Neutrophil (primary cell): Measurements from ENCODE around the gene PAMR1.
"Not testable (repeated sequence)": the region's sequence is repeated elsewhere in the genome, so short reads cannot be mapped to it uniquely, and the experiment has no call there.

ENCODE experiments used
- H3K27ac ChIP-seq: fragments of 200-600 bp; sonication (generic); 2 replicates; pipeline ENCODE4 v1.5.1; 2016; ENCODE audit warnings: mild to moderate bottlenecking, moderate library complexity
- H3K27me3 ChIP-seq: fragments of 200-600 bp; sonication (generic); 2 replicates; pipeline ENCODE4 v1.6.0; 2016; ENCODE audit warnings: mild to moderate bottlenecking
- H3K36me3 ChIP-seq: fragments of 200-600 bp; sonication (generic); 2 replicates; pipeline ENCODE4 v1.5.1; 2017
- H3K4me1 ChIP-seq, 2 experiments: fragments of 200-600 bp in 1 of 2; sonication (generic) in 1 of 2; 1 replicate in 1 of 2; 2 replicates in 1 of 2; pipeline versions ENCODE4 v1.5.1 to v1.6.1; 2013 to 2016; ENCODE audit warnings: low read depth in 1 of 2, low read length in 1 of 2, mild to moderate bottlenecking in 1 of 2, moderate library complexity in 1 of 2; ENCODE audit not compliant: control insufficient read depth in 1 of 2, insufficient read depth in 1 of 2
- H3K4me3 ChIP-seq, 2 experiments: fragments of 200-600 bp in 1 of 2; sonication (generic) in 1 of 2; 1 replicate in 1 of 2; 2 replicates in 1 of 2; pipeline ENCODE4 v1.5.1; 2013 to 2016; ENCODE audit warnings: low read depth in 1 of 2, low read length in 1 of 2, mild to moderate bottlenecking in 1 of 2, moderate library complexity in 1 of 2
- H3K9me3 ChIP-seq: fragments of 200-600 bp; sonication (generic); 2 replicates; pipeline ENCODE4 v1.5.1; 2016
- TF ChIP-seq, protein P1 (sequence below): fragments of 200-600 bp; sonication (generic); IDR thresholded peaks from 2 replicates; pipeline ENCODE4 v1.5.1; 2016; ENCODE audit warnings: antibody characterized with exemption

Gene PAMR1

DNA sequence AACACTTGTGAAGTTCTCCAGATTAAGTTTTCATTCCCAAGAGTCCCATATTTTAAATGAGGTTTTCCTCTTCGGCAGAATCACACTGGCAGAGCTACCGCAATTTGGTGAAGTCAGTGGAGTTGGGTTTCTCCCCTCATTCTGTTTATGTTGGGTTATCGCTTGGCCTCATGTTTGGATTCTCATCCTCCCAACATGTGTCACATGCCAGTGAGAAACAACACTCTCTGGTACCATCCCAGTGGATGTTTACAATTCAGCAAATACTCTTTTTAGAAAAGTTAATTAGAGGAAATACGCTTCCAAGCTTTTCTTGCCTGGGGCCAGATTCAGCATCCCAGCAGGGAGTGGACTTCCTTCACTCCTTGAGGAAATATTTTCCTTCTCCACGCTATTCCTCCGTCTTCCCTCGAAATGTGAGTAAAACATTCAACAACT lies 2.1 kb downstream of the PAMR1 start:
- H3K27me3 ChIP-seq = peaks cover 96% of the 10 kb centered on the region
- no peaks in the 10 kb centered on the region for H3K9me3 ChIP-seq
- TF ChIP-seq, protein P1, sequence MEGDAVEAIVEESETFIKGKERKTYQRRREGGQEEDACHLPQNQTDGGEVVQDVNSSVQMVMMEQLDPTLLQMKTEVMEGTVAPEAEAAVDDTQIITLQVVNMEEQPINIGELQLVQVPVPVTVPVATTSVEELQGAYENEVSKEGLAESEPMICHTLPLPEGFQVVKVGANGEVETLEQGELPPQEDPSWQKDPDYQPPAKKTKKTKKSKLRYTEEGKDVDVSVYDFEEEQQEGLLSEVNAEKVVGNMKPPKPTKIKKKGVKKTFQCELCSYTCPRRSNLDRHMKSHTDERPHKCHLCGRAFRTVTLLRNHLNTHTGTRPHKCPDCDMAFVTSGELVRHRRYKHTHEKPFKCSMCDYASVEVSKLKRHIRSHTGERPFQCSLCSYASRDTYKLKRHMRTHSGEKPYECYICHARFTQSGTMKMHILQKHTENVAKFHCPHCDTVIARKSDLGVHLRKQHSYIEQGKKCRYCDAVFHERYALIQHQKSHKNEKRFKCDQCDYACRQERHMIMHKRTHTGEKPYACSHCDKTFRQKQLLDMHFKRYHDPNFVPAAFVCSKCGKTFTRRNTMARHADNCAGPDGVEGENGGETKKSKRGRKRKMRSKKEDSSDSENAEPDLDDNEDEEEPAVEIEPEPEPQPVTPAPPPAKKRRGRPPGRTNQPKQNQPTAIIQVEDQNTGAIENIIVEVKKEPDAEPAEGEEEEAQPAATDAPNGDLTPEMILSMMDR = no peak
- H3K36me3 ChIP-seq = no peaks in the 10 kb centered on the region
- H3K27ac ChIP-seq = no peak overlapping the region
- no peaks in the 10 kb centered on the region for H3K4me1 ChIP-seq
- H3K4me3 ChIP-seq = no peak overlapping the region

DNA sequence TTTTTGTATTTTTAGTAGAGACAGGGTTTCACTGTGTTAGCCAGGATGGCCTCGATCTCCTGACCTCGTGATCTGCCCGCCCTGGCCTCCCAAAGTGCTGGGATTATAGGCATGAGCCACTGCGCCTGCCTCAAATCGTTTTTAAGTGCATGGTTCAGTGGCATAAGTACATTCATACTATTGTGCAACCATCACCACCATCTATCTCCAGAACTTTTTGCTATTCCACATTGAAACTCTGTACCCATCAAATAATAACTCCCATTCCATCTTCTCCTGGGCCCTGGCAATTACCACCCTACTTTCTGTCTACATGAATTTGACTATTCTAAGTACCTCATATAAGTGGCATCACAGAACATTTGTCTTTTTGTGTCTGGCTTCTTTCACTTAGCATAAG lies 3.3 kb downstream of the PAMR1 start:
- H3K27me3 ChIP-seq = peaks cover 96% of the 10 kb centered on the region
- not testable (repeated sequence) for H3K4me1 ChIP-seq

DNA sequence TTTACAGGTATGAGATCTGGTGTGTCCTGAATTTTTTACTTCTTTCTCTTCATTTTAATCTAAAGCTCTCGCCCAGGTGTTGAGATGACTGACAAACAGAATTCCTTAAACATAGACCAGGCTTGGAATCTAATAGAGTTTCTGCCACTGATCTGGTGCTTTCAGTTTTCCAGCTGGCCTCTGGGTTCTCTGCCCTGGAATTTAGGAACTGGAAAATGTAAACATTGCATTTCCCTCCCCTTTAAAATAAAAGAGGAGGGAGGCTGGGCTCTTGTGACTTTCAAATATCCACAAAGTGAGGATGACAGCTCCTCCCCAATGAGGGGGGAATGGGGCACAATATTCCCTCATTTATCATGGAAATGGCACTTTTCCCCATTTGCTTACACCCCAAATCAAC lies 5.0 kb downstream of the PAMR1 start:
- Histone ChIP-seq H3K27me3 (peaks cover 96% of the 10 kb centered on the region), H3K4me3 (no peak overlapping the region), H3K4me1 (no peaks in the 10 kb centered on the region), H3K36me3 (no peaks in the 10 kb centered on the region), H3K9me3 (no peaks in the 10 kb centered on the region), H3K27ac (no peak overlapping the region)
- TF ChIP-seq, protein P1 = no peak

More for the DNA sequence above, 3.3 kb downstream of the PAMR1 start:
- H3K4me3 ChIP-seq, H3K9me3 ChIP-seq, H3K36me3 ChIP-seq, H3K27ac ChIP-seq: not testable (repeated sequence)

DNA sequence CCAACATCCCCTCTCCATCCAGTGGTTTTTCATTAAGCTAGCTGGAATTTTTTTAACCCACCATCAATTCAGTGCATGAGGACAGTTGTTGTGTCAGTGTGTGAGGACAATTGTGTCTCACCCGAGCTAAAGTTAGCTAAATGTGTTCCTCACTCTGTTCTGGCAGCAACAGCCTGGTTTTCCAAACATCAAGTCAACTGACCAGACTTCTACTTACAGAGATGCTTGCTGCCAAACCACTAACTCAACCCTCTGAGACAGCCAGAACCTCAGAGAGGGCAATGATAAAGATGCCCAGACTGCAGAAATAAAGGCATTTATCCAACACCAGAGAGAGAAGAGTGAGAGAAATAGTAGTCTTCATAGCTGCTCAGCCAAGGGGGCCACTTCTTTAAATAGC lies 6.7 kb downstream of the PAMR1 start:
- Histone ChIP-seq H3K9me3 (no peaks in the 10 kb centered on the region), H3K27ac (no peak overlapping the region), H3K27me3 (peaks cover 83% of the 10 kb centered on the region), H3K4me1 (no peaks in the 10 kb centered on the region), H3K4me3 (no peak overlapping the region), H3K36me3 (no peaks in the 10 kb centered on the region)
- TF ChIP-seq, protein P1 = no peak

DNA sequence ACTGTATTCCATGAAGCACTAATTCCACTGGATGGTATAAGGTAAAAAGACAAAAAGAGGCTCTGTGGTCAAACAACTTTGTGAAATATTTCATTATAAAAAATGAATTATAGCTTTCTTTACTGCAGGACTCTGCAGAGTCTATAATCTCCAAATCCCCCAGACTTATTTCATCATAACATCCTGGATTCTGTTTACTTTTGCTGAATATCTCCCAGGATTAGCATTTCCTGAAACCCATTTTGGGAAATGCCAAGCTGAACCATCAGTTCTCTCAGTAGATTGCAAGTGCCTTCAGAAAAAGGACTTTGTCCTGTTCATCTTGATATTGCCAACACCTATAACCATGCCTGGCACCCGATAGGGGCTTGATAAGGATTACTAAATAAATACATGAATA lies 7.9 kb downstream of the PAMR1 start:
- no peaks in the 10 kb centered on the region for H3K36me3 ChIP-seq
- no peak overlapping the region for H3K4me3 ChIP-seq
- no peaks in the 10 kb centered on the region for H3K9me3 ChIP-seq
- H3K4me1 ChIP-seq = no peaks in the 10 kb centered on the region
- TF ChIP-seq, protein P1 = no peak
- peaks cover 80% of the 10 kb centered on the region for H3K27me3 ChIP-seq
- H3K27ac ChIP-seq = no peak overlapping the region

DNA sequence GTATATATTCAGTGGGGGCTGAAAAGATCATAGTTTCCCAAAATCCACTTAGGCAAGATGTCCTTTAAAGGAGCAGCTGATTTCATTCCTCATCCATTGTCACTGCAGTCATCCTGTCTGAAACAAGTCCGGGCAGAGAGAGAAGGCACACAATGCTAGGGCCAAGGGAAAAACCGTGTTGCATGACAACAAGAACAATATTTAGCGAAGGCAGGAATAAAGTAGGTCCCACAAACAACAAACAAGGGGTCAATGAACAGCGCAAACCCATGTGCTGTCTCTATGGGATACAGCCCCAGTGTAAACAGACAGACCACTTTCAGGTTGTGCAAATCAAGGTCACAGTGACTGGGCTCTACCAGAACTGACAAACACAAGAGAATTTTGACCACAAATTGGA lies 9.0 kb downstream of the PAMR1 start:
- TF ChIP-seq, protein P1 = no peak
- H3K4me1 ChIP-seq = no peaks in the 10 kb centered on the region
- no peak overlapping the region for H3K4me3 ChIP-seq
- no peaks in the 10 kb centered on the region for H3K9me3 ChIP-seq
- no peaks in the 10 kb centered on the region for H3K36me3 ChIP-seq
- H3K27ac ChIP-seq = no peak overlapping the region
- peaks cover 82% of the 10 kb centered on the region for H3K27me3 ChIP-seq
